PC-3 (cell line): ENCODE data around the gene KIAA1328. TPM values are rescaled to one million over a fixed set of nuclear protein-coding genes. Genes with fewer than 3 reads are reported as not detected.

ENCODE experiments used
- ATAC-seq: fragments of 200-7000 bp; cut with Tn5 transposase; 2 replicates; pipeline ENCODE4 v1.9.1; 2020; ENCODE audit warnings: mild to moderate bottlenecking, moderate library complexity
- BruUV-seq: library from RNA; stranded (reverse); fragments of 400-500 nt; replicated peaks from 2 replicates; lab custom pipeline; 2021; lab: Mats Ljungman, UMichigan
- CTCF ChIA-PET: fragments of 300-600 bp; sonication (Branson Sonifier 250); formaldehyde crosslinking; loops from one replicate; lab custom pipeline; 2022; ENCODE audit warnings: antibody characterized with exemption; lab: Charles Lee
- POLR2A ChIA-PET: fragments of 300-600 bp; sonication (Branson Sonifier 250); formaldehyde crosslinking; loops from one replicate; lab custom pipeline; 2022; ENCODE audit warnings: antibody characterized with exemption; ENCODE audit not compliant: unreplicated experiment; lab: Charles Lee
- DNase-seq: peaks from one replicate; pipeline ENCODE4 v3.0.0-alpha.2; 2015
- H2AFZ ChIP-seq: fragments of 300-600 bp; sonication (generic); 2 replicates; pipeline ENCODE4 v1.6.0; 2016; ENCODE audit warnings: antibody characterized with exemption, low read length
- H3F3A ChIP-seq: fragments of 300-600 bp; sonication (generic); one replicate; pipeline ENCODE4 v1.6.0; 2017; ENCODE audit warnings: antibody characterized with exemption, low read length, control low read depth, mild to moderate bottlenecking; ENCODE audit not compliant: unreplicated experiment
- H3K27ac ChIP-seq: fragments of 300-600 bp; sonication (generic); 2 replicates; pipeline ENCODE4 v1.5.1; 2016; ENCODE audit warnings: mild to moderate bottlenecking, low read length
- H3K27me3 ChIP-seq: fragments of 300-600 bp; sonication (generic); 2 replicates; pipeline ENCODE4 v1.6.1; 2016; ENCODE audit warnings: low read length, mixed read lengths
- H3K36me3 ChIP-seq: fragments of 300-600 bp; sonication (generic); 2 replicates; pipeline ENCODE4 v1.6.1; 2016; ENCODE audit warnings: low read depth, mixed run types, low read length, mixed read lengths
- H3K4me1 ChIP-seq: fragments of 300-600 bp; sonication (generic); 2 replicates; pipeline ENCODE4 v1.5.1; 2016; ENCODE audit warnings: low read length; ENCODE audit not compliant: insufficient read depth
- H3K4me2 ChIP-seq: fragments of 300-600 bp; sonication (generic); 2 replicates; pipeline ENCODE4 v1.6.0; 2016; ENCODE audit warnings: low read length
- H3K4me3 ChIP-seq: fragments of 300-600 bp; sonication (generic); 2 replicates; pipeline ENCODE4 v1.5.1; 2016; ENCODE audit warnings: mild to moderate bottlenecking, low read length, mixed read lengths
- H3K79me2 ChIP-seq: fragments of 300-600 bp; sonication (generic); 2 replicates; pipeline ENCODE4 v1.6.1; 2017; ENCODE audit warnings: low read length, mixed read lengths
- H3K9ac ChIP-seq: fragments of 300-600 bp; sonication (generic); 2 replicates; pipeline ENCODE4 v1.6.0; 2016; ENCODE audit warnings: mild to moderate bottlenecking, low read length
- H3K9me2 ChIP-seq: fragments of 300-600 bp; sonication (generic); replicated peaks from 2 replicates; pipeline ENCODE4 v1.6.1; 2016; ENCODE audit warnings: mixed run types, low read length, mixed read lengths
- H3K9me3 ChIP-seq: fragments of 300-600 bp; sonication (generic); 2 replicates; pipeline ENCODE4 v1.6.1; 2016; ENCODE audit warnings: low read length, mixed read lengths
- H4K20me1 ChIP-seq: fragments of 300-600 bp; sonication (generic); 2 replicates; pipeline ENCODE4 v1.6.1; 2016; ENCODE audit warnings: low read length, mixed read lengths
- EZH2 ChIP-seq: fragments of 300-600 bp; sonication (generic); IDR thresholded peaks from one replicate; pipeline ENCODE4 v1.6.1; 2017; ENCODE audit warnings: antibody characterized with exemption, mild to moderate bottlenecking, low read length; ENCODE audit not compliant: unreplicated experiment
- EZH2phosphoT487 ChIP-seq: fragments of 300-600 bp; sonication (generic); IDR thresholded peaks from 2 replicates; pipeline ENCODE4 v1.6.1; 2018; ENCODE audit warnings: mild to moderate bottlenecking, antibody characterized with exemption, low read length, borderline replicate concordance
- intact Hi-C: fragments of 100-400 bp; cut with micrococcal nuclease; formaldehyde crosslinking; loops from 2 replicates; pipeline ENCODE4 v1.9.0; 2023
- total RNA-seq: library from RNA; depleted of rRNA; stranded (reverse); fragments of >200 nt; gene quantifications from 2 replicates; pipeline ENCODE4 v1.2.3, GENCODE V29; 2014
- TF ChIP-seq, protein P1 (sequence below): fragments of 300-600 bp; sonication (generic); conservative IDR thresholded peaks from 2 replicates; pipeline ENCODE4 v1.5.1; 2017; ENCODE audit warnings: antibody characterized with exemption, low read depth, mild to moderate bottlenecking, low read length

The KIAA1328 gene
- total RNA-seq, 1 experiment from 2014 or later = 4.4 TPM

GRCh38 chr18:36821681-36822080 lies 7.2 kb upstream of the KIAA1328 start:
- H4K20me1 ChIP-seq = no peaks in the 10 kb centered on the region
- no peaks in the 10 kb centered on the region for H3K27me3 ChIP-seq
- H3K9me3 ChIP-seq = no peaks in the 10 kb centered on the region
- no peak overlapping the region for H3K4me3 ChIP-seq
- ATAC-seq (no peak), DNase-seq (no peak)
- TF ChIP-seq, protein P1, sequence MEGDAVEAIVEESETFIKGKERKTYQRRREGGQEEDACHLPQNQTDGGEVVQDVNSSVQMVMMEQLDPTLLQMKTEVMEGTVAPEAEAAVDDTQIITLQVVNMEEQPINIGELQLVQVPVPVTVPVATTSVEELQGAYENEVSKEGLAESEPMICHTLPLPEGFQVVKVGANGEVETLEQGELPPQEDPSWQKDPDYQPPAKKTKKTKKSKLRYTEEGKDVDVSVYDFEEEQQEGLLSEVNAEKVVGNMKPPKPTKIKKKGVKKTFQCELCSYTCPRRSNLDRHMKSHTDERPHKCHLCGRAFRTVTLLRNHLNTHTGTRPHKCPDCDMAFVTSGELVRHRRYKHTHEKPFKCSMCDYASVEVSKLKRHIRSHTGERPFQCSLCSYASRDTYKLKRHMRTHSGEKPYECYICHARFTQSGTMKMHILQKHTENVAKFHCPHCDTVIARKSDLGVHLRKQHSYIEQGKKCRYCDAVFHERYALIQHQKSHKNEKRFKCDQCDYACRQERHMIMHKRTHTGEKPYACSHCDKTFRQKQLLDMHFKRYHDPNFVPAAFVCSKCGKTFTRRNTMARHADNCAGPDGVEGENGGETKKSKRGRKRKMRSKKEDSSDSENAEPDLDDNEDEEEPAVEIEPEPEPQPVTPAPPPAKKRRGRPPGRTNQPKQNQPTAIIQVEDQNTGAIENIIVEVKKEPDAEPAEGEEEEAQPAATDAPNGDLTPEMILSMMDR = no peak
- no peak for TF ChIP-seq EZH2
- TF ChIP-seq EZH2phosphoT487 = no peak
- no peak overlapping the region for H3K9ac ChIP-seq
- POLR2A ChIA-PET = no interaction called here
- no peaks in the 10 kb centered on the region for H3K36me3 ChIP-seq
- H3F3A ChIP-seq = no peaks in the 10 kb centered on the region
- H3K9me2 ChIP-seq = no peaks in the 10 kb centered on the region
- no TSS peak for BruUV-seq
- H3K4me1 ChIP-seq = no peaks in the 10 kb centered on the region
- CTCF ChIA-PET = no interaction called here
- H2AFZ ChIP-seq = no peak overlapping the region
- no peaks in the 10 kb centered on the region for H3K79me2 ChIP-seq
- H3K4me2 ChIP-seq = no peak overlapping the region
- H3K27ac ChIP-seq = no peak overlapping the region
- intact Hi-C loops = no loop called here

DNA sequence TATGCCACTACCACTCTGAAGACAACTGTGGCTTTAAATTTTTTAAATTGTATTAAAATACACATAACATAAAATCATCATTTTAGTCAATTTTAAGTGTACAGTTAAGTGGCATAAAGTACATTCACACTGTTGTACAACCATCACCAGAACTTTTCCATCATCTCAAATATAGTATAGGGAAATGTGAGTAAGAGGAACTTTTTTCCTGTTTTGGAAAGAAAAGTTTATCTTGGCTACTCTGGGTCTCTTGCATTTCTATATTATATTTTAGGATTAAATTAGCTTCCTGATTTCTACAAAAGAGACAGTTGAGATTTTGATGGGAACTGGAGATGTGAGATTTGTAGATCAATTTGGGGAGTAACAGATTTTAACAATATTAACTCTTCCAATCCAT lies 3.4 kb upstream of the KIAA1328 start:
- CTCF ChIA-PET = no interaction called here
- POLR2A ChIA-PET = no interaction called here
- no TSS peak for BruUV-seq
- Histone ChIP-seq H3K9me3 (no peaks in the 10 kb centered on the region), H3K36me3 (no peaks in the 10 kb centered on the region), H3K79me2 (peaks cover 21% of the 10 kb centered on the region), H3K27me3 (no peaks in the 10 kb centered on the region), H3K4me3 (no peak overlapping the region), H3K9me2 (no peaks in the 10 kb centered on the region), H4K20me1 (no peaks in the 10 kb centered on the region), H2AFZ (no peak overlapping the region), H3K27ac (no peak overlapping the region), H3F3A (no peaks in the 10 kb centered on the region), H3K4me2 (no peak overlapping the region), H3K4me1 (0 out of 2 replicates have a peak, but pooled peaks cover 4% of the 10 kb centered on the region), H3K9ac (no peak overlapping the region)
- intact Hi-C loops = no loop called here
- TF ChIP-seq, protein P1 = no peak
- TF ChIP-seq EZH2 (no peak), EZH2phosphoT487 (no peak)
- DNase-seq (no peak), ATAC-seq (no peak)

GRCh38 chr18:36826556-36826955 lies 2.4 kb upstream of the KIAA1328 start:
- Histone ChIP-seq H4K20me1 (no peaks in the 10 kb centered on the region), H3K9ac (no peak overlapping the region), H3K4me3 (no peak overlapping the region), H3K9me2 (no peaks in the 10 kb centered on the region), H3K27ac (no peak overlapping the region), H3K9me3 (no peaks in the 10 kb centered on the region), H3K27me3 (no peaks in the 10 kb centered on the region), H3K4me2 (no peak overlapping the region), H3K4me1 (peaks cover 13% of the 10 kb centered on the region; the same call in 1 of the 2 replicates), H3K79me2 (peaks cover 26% of the 10 kb centered on the region), H3F3A (no peaks in the 10 kb centered on the region), H2AFZ (no peak overlapping the region), H3K36me3 (no peaks in the 10 kb centered on the region)
- intact Hi-C loops = no loop called here
- ATAC-seq = no peak
- no peak for TF ChIP-seq EZH2phosphoT487
- TF ChIP-seq, protein P1 = no peak
- TF ChIP-seq EZH2 = no peak
- no peak for DNase-seq
- ChIA-PET POLR2A (no interaction called here), CTCF (no interaction called here)
- BruUV-seq = no TSS peak
